Kidney glomerular epithelial cell (primary cell): ENCODE measurements around the gene MAP1LC3B2.

Experiments
- DNase-seq: peaks from one replicate; lab custom pipeline; 2025; lab: John Stamatoyannopoulos, UW

MAP1LC3B2 gene

DNA sequence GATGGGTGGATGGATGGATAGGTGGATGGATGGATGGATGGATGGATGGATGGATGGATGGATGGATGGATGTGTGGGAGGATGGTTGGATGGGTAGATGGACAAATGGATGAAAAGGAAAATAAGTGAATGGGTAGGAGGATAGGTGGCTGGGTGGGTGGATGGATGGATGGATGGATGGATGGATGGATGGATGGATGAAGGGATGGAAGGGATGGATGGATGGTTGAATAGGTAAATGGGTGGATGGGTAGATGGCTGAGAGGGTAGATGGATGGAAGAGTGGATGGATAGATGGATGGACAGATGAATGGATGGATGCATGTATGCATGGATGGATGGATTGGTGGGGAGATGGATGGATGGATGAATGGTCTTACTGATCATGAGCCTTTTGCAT, 36.5 kb downstream of the MAP1LC3B2 start:
- no peak for DNase-seq

DNA sequence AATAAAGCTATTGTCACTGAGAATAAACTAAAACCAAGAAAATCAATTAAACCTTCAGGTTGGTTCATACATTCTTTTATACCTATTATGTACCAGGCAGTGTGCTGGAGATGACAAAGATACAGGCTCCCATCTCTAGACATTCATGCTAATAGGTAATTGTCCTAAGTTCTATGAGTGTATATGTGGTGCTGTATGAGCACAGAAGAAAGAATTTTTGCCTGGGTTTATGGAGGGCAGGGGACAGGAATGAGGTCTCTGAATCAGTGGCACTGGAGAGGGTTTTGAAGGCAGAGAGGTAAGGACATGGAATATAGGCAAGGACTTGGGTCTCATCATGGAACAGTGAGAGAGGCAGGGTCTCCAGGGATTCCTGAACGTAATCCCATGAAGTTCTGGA, 38.7 kb downstream of the MAP1LC3B2 start:
- no peak for DNase-seq

DNA sequence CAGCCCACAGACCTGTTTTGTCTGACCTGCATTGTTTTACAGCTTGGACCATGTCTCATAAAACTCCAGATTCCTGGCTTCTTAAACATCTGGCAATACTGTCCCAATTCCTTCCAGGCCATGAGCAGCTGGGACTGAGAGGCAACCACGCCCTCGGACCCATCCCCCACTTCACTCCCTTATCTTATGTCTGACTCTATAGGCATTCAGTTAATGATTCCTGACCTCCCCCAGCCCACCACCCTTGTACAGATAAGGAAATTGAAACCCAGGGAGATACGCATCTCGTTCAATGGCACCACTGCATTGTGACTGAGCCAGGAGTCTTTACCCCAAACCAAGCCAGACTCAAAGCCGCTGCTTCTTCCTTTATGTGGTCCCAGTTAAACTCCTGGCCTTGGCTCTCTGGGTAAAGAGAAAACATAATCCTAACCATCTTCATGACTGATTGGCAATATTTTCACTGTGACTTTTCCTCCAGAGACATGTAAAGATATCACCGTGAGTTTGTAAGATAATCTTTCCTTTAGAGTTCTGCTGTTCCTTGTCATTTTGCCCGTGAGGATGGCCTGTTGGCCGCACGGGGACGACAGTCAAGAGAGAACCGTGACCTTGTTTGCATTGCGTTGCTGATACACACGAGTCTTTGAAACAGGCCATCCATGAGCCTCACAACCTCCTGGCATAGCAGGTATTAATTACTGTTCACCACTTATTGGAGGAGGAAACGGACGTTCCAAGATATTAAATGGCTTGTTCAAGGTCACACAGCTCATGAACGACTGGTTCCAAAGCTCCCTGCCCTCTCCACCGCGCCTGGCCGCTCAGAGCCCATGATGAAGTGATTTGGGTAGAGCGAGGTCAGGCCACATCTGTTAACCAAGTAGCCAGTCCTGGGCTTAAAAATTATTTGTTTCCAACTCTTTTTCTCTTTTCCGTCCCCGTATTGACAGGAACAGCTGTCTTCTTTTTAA, 39.4 kb downstream of the MAP1LC3B2 start:
- DNase-seq = no peak

DNA sequence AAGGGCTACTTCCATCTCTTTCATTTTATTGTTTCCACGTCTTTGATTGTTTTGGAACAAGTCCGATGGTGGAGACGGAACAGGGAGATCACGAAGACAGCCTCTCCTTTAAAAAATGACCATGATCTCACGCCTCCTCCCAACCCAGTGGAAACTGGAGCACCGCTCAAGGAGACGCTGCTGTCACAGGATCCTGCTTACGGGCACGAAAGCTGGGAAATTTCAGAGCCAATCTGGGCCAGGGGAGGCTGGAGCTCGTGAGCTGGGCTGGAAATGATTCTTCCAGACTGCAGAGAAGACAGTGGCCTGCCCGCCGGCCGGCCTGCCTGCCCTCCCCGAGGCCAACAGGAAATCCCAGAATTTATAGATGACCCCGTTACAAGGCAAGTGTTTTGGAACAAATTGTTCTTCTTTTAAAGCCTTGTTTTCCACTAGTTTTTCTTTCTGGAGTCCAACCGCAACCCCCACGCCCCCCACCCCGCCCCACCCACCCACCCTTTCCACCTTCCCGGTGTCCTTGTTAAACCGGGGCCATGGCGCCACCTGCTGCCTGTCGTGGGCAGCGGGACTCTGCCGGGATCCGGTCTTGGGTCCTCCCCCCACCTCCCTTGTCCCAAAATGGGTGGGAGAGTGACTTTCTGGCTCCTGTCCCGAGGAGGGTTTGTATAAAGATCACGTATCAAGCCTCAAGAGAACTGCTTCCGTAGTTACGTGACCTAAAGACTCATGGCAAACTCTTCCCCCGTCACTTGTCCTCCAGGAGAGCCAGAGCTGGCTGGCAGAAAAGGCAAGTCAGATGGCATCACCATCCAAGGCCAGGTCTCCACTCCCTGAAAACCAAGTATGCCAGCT, 40.3 kb downstream of the MAP1LC3B2 start:
- DNase-seq = peak; percentile 36

DNA sequence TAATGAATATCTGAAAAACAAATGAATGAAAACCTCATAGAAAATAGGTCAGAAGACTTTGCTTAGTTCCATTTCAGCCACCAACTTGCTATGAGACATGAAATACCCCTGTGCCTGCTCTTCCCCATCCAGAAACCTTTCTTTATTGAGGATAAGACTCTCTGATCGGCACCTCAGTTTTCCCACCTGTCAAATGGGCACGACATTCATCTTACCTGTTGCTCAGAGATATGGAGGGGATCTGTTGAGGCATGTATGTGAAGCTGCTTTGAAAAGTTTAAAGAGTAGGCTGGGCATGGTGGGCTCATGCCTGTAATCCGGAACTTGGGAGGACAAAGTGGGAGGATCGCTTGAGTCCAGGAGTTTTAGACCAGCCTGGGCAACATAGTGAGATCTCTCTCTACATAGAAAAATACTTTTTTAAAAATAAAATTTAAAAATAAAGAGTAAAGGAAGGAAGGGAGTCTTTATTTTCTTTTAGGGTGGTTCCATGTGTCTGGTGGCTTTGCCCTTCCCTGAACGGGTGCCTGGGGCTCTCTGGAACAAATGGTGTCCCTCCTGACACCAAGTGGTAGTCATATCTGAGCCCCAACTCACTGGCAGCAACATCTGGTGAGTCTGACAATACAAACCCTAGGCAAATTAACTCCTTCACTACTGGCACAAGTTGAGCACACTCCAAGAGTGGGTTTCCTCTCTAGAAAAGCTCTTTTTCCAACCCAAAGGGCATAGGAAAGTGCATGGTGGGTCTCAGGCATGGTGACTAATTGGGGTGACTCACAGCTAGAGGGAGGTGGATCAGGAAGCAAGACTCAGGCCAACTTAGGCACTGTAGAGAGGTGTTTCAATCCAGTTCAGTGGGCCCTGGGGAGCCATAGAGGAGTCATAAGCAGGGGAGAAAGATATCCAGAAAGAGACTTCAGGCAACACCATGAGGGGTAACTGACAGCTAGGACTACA, 42.1 kb downstream of the MAP1LC3B2 start:
- no peak for DNase-seq

DNA sequence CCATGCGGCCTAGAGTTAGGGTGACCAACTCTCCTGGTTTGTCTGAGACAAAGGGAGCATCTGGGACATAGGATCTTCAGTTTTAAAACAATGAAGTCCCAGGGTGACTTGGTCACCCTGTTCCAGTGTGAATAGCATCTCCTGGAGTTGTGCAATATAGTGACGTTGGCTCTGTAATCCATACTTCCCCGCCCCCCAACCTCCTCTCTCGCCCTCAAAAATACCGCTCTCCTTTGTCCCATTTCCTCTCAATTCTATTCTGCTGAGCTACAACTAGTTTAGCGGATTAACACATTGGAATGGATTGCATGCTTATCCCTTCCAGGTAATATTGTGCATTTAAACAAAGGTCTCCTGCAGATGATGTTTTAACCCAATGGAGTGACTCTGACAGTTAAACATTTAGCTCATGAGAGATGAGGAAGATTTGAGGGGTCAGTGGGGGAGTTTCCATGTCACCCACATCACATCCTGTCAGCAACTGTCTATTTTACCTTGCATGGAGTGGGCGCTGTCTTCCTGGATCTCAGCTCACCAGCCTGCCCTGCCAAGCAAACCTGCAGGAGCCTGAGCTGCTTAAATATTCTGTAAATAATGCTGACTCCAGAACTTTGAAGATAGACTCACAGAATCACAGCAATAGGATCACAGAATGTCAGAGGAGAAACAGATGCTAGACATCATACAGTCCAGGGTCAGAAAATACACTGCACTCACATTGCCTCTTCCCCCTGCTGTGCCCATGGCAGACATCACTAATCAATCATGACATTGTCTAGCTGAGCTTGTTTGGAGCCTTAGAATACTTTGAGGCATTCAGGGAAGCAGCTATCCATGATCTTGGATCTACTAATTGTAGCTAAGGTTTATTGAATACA, 43.0 kb downstream of the MAP1LC3B2 start:
- no peak for DNase-seq

DNA sequence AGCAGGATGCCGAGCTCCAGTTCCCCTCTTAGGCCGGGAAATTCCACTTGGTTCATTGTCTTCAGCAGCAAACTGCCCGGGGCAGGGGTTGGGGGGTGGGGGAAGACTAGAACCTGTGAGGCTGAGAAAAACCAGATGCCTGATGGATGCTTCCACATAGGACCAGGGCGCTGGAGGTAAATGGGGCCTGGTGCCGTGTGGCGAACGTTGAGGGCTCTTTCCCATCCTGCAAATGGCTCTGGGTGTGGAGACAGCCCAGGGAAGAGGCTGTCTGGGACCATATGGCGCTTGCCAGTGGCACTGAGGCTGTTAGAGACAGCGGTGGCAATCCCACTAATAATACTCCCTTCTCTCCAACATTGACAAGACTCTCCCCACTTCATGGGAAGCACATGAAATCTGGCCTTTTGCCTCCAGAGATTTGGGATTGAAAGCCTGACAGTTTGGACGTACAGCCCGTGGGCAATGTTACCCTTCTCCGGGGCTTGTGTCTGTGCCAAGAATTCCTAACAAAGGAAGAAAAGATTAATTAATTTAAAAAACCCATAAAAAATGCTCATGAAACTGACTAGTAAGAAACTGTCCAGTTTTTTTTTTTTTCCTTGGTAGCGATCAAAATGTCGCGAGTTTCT, 44.5 kb downstream of the MAP1LC3B2 start:
- no peak for DNase-seq

DNA sequence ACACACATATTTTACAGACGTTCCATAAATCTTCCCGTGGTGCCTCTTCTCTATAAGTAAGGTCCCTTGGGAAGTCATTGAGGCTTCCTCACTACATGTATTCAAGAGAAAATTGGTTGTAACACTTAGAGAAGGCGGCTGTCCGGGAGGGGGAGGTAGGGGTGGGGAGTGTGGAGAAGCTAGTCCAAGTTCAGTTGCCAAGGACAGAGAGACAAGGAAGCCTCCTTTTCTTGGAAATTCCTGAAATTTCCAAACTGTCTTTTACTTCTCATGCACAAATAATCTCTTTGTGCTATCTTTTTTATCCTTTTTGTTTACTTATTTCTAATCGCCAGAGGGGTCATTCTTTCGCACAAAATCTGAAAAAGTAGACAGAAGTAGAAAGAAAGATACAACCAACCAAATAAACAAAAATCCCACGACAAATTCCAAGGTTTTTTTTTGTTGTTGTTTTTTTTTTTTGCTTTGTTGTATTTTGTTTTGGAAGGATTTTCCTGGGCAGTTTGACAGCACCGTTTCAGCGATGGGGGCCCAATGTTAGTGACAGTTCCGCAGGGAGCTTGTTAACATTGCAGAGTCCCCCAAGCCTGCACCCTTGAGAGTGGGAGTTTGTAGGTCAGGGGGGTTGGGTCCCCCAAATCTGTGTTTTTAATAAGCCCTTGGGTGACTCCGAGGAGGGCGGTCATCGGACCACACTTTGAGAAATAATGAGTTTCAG, 45.2 kb downstream of the MAP1LC3B2 start:
- no peak for DNase-seq

DNA sequence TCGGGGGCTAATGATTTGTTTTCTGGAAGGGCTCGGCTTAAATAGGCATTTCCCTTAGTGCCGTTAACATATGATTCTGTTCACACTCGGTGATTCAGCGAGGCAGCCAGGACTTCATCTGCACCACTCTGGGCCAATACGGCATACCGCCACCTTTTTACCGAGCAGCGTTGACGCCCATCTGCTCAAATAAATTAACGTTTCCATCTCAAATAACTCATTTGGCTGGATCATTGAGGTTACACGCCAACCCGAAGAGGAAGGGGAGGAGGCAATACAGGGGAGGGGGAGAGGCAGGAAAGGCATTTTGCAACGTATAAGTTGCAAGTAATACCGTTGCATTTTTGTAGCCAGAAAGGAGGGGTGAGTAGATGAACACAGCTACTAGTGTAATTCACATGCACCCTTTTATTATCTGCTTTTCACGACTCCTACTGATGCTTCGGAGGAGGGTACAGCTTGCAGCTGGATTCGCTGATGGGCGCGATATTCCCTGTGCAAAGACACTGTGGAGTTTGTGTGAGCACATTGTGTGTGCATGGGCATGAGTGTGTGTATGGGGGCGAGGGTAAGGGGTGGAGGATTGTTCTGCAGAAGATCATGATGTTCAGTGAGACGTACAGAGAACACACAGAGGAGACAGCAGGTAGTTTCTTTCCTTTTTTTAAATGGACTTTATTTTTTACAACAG, 45.9 kb downstream of the MAP1LC3B2 start:
- DNase-seq = no peak

DNA sequence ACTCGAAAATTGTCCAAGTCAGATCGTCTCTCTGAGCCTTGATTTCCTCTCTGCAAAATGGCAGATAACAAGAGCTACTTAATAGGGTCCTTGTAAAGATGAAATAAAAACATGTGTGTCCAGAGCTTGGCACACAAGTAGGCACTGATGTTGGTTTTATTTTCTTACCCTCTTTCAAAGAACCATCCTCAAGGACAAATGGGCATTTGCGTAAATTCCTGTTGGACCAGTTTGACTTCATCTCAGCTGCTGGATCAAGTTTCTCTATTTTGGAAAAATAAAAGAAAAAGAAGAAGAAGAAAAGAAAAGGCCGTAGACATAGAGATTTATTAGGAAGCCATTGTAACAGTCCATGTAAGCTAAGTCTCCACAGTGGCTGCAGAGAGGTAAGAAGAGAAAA, 47.2 kb downstream of the MAP1LC3B2 start:
- DNase-seq = no peak

DNA sequence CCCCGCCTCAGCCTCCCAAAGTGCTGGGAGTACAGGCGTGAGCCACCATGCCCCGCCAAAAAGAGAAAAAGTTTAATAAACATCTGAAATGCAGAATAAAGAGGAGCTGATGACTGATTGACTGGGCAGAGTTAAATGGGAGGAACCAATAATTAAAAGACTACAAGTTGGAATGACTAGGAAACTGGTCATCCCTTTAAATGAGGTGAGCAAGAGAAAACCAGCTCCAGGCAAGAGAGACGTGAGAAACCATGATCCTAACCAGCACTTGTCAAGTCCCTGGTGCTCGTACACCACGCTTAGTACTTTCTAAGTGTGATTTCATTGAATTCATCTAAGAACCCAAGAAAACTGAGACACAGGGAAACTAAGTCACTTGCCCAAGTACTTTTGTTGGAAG, 47.9 kb downstream of the MAP1LC3B2 start:
- no peak for DNase-seq

DNA sequence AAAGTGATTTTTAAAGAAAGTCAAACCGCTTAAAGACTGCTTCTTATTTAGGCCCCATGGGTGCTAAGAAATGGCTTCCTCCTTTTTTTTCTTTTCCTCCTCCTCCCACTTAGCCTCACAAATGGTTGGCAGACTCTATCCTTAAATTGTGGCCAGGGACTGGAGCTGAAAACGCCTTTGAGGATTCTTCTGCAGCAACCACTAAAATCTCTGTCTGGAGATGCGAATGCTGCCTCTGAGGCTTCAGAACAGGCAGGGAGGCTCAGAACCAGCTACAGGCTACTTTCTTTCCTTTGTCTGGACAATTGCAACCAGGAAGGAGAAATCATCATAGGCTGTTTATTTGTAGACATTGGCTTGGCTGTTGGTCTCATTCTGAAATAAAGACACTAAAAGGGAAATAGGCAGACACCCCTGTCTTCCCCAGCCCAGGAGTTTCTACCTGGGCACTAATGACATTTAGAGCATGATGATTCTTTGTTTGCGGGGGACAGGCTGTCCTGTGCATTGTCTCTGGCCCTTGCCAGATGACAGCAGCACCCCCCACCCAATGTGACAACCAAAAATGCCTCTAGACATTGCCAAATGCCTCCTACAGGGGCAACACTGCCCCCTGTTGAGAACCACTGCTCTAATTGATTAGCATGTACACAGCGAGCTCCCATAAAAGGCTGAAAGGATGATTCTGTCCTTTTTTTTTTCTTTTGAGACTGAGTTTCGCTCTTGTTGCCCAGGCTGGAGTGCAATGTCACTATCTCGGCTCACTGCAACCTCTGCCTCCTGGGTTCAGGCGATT, 50.3 kb downstream of the MAP1LC3B2 start:
- DNase-seq = no peak

DNA sequence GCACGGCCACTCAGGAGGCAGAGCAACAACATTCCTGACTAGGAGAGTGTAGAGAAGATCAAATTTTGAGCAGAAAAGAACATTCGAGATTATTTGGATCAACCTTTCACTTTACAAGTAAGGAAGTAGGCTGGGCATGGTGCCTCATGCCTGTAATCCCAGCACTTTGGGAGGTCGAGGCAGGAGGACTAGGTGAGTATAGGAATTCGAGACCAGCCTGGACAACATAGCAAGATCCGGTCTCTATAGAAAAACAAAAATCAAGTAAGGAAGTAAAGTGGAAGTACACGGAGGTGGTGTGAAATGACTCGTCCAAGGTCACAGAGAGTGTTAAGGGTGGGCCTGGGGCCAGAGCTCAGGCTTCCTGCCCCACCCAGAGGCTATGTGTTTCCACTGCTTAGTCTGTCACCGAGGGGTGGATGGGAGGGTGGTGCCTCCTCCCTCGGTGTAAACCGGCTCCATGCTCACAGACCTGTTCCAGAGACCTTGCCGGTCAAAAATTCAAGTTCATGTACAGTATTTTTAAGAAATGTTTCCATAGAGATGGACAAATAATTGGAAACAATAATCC, 51.9 kb downstream of the MAP1LC3B2 start:
- no peak for DNase-seq

DNA sequence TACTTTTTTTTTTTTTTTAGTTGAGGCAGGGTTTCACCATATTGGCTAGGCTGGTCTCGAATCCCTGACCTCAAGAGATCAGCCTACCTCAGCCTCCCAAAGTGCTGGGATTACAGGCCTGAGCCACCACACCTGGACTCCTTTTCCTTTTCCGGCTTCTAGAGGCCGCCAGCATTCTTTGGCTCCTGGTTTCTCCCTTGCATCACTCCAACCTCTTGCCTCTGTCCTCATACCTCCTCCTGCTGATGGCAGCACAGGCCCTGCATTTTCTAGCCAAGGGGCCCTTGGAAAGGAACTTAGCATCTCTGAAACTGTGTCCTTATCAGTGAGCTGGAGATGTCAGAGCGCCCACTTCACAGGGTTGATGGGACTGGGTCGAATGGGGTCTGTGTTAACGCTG, 53.3 kb downstream of the MAP1LC3B2 start:
- DNase-seq = no peak

DNA sequence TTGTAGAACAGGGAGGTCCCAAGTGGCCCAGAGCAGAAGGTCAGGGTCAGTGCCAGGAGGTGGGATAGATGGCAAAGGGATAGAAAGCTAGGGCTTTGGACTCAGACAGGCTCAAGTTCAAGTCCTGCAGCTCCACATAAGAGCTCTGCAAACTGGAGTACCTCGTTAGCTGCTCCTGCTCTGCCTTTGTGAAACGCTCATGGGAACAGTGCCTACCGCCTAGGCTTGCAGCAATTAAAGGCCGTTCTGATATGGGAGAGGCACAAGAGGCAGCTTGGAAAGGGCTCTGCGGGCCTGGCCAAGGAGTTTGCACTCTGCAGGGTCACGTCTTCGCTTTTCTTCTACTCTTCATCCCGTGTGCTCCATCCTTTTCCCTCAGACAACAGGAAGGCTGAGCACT, 54.1 kb downstream of the MAP1LC3B2 start:
- DNase-seq = no peak

DNA sequence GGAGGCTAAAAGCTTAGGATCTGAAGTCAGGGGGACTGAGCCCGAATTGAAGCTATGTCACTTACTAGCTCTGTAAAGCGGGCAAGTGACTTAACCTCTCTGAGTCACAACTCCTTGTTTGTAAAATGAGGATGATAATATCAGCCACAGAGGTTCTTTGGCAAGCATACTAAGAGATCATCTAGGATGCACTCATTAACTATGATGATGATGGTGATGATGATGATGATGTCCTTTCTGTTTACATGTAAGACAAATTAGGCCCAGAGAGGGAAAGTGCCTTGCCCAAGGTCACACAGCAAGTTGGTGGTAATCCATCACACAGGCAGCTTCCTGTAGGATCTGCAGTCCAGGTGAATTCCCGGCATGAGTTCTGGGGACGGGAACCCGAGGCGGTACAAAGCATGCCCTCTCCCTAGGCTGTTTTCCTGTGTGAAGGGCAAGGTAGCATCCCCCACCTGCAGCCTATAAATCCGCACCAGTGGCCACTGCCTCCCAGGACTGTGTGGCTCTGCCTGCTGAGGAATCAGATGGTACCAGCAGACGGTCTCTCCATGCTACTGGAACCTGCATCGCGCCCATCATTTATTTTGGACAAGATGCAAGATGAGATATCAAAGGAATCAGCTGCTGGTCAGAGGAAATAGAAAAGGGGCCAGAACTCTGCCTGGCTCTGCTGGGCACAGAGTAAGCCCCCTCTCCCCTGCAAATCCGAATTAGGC, 55.2 kb downstream of the MAP1LC3B2 start:
- no peak for DNase-seq
